Measurements from ENCODE around the gene RBKS.
"Not testable (repeated sequence)": the region's sequence is repeated elsewhere in the genome, so short reads cannot be mapped to it uniquely, and the experiment has no call there.

RBKS gene

DNA sequence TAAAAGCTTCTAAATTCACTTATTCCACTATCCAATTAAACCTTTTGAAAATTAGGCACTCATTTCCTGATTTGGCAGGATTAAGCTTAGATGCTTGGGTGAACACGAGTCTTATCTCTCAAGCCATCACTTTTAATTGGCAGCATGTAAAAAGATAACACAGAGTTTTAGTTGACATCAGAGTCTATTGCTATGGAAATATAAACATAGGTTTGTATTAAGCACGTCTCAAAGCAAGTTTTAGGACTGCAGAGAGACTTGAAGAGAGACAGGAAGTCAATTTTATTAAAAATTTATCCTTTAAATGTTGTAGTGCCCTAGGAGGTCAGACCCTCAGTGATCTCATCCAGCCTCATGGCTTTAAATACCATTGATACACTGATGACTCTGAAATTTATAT, 5.6 kb downstream of the RBKS start:
- H3K18ac ChIP-seq (ENCODE audit: low read length) = no peak overlapping the region
- H4K12ac ChIP-seq (ENCODE audit: low read depth, low read length) = no peak overlapping the region
- no peak overlapping the region for H4K8ac ChIP-seq (ENCODE audit: low read depth, low read length)
- no peak overlapping the region for H2BK12ac ChIP-seq (ENCODE audit: low read length)
- H3K4me3 ChIP-seq (ENCODE audit: low read depth, low read length) = no peak overlapping the region
- no peak overlapping the region for H3K23ac ChIP-seq (ENCODE audit: low read length)
- H2BK5ac ChIP-seq (ENCODE audit: low read depth, low read length, poor library complexity) = no peak overlapping the region
- no peaks in the 10 kb centered on the region for H3K79me2 ChIP-seq (ENCODE audit: control insufficient read depth, insufficient read depth, low read length, poor library complexity)
- H3K27ac ChIP-seq (ENCODE audit: low read depth, low read length) = no peak overlapping the region
- H2AFZ ChIP-seq (ENCODE audit: insufficient read depth, low read length, poor library complexity) = no peak overlapping the region
- H4K91ac ChIP-seq (ENCODE audit: low read depth, low read length) = no peak overlapping the region
- H3K27me3 ChIP-seq (ENCODE audit: insufficient read depth, low read length) = no peaks in the 10 kb centered on the region
- no peaks in the 10 kb centered on the region for H3K4me1 ChIP-seq (ENCODE audit: control insufficient read depth in 1 of 2, insufficient read depth in 2 of 2, low read length in 2 of 2)
- no peak for DNase-seq
- no peak overlapping the region for H3K4ac ChIP-seq (ENCODE audit: low read depth, low read length)
- no CpG with 5 or more reads among the region's 2 CpGs for WGBS (ENCODE audit: extremely low coverage, insufficient coverage, insufficient read length)
- no peak overlapping the region for H3K14ac ChIP-seq (ENCODE audit: low read length)
- no peaks in the 10 kb centered on the region for H3K36me3 ChIP-seq (ENCODE audit: control insufficient read depth in 1 of 2, insufficient read depth in 2 of 2, low read length in 2 of 2)
- H3K79me1 ChIP-seq (ENCODE audit: low read length) = no peaks in the 10 kb centered on the region
- H3K9ac ChIP-seq (ENCODE audit: low read length) = no peak overlapping the region
- H3K4me2 ChIP-seq (ENCODE audit: low read length) = no peak overlapping the region
- no peaks in the 10 kb centered on the region for H3K9me3 ChIP-seq (ENCODE audit: insufficient read depth, low read depth, low read length)
- H2BK120ac ChIP-seq (ENCODE audit: insufficient read depth, low read length, poor library complexity) = no peak overlapping the region
- H2AK5ac ChIP-seq (ENCODE audit: low read length) = no peak overlapping the region

DNA sequence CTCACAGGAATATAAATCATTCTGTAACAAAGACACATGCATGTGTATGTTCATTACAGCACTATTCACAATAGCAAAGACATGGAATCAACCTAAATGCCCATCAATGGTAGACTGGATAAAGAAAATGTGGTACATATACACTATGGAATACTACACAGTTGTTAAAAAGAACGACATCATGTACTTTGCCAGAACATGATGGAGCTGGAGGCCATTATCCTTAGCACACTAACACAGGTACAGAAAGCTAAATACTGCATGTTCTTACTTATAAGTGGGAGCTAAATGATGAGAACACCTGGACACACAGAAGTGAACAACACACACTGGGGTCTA, 7.6 kb downstream of the RBKS start:
- H3K79me2 ChIP-seq (ENCODE audit: control insufficient read depth, insufficient read depth, low read length, poor library complexity); H4K8ac ChIP-seq (ENCODE audit: low read depth, low read length); H3K27ac ChIP-seq (ENCODE audit: low read depth, low read length); H3K4me3 ChIP-seq (ENCODE audit: low read depth, low read length); H2BK12ac ChIP-seq (ENCODE audit: low read length); H4K12ac ChIP-seq (ENCODE audit: low read depth, low read length); H2AFZ ChIP-seq (ENCODE audit: insufficient read depth, low read length, poor library complexity); H3K9me3 ChIP-seq (ENCODE audit: insufficient read depth, low read depth, low read length); H3K4me2 ChIP-seq (ENCODE audit: low read length); H2AK5ac ChIP-seq (ENCODE audit: low read length); H4K91ac ChIP-seq (ENCODE audit: low read depth, low read length); H3K4ac ChIP-seq (ENCODE audit: low read depth, low read length); DNase-seq; H3K36me3 ChIP-seq (ENCODE audit: control insufficient read depth in 1 of 2, insufficient read depth in 2 of 2, low read length in 2 of 2); H3K27me3 ChIP-seq (ENCODE audit: insufficient read depth, low read length); H2BK120ac ChIP-seq (ENCODE audit: insufficient read depth, low read length, poor library complexity); H3K18ac ChIP-seq (ENCODE audit: low read length); H3K4me1 ChIP-seq (ENCODE audit: control insufficient read depth in 1 of 2, insufficient read depth in 2 of 2, low read length in 2 of 2); H3K23ac ChIP-seq (ENCODE audit: low read length); H3K79me1 ChIP-seq (ENCODE audit: low read length); H2BK5ac ChIP-seq (ENCODE audit: low read depth, low read length, poor library complexity); H3K14ac ChIP-seq (ENCODE audit: low read length): not testable (repeated sequence)
- WGBS (ENCODE audit: extremely low coverage, insufficient coverage, insufficient read length) = no CpG with 5 or more reads among the region's 1 CpG
- peak overlapping the region; percentile 33 for H3K9ac ChIP-seq (ENCODE audit: low read length)

DNA sequence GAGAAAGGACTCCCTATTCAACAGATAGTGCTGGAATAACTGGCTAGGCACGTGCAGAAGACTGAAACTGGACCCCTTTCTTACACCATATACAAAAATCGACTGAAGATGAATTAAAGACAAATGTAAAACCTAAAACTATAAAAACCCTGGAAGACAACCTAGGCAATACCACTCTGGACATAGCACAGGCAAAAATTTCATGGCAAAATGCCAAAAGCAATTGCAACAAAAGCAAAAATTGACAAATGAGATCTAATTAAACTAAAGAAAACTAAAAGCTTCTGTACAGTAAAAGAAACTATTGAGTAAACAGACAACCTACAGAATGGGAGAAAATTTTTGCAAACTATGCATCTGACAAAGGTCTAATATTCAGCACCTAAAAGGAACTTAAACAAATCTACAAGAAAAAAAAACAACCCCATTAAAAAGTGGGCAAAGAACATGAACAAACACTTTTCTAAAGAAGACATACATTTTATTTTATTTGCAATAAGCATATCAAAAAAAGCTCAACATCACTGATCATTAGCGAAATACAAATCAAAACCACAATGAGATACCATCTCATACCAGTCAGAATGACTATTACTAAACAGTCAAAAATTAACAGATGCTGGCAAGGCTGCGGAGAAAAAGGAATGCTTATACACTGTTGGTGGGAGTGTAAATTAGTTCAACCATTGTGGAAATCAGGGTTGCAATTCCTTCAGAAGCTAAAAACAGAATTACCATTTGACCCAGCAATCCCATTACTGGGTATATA, 8.2 kb downstream of the RBKS start:
- H2BK120ac ChIP-seq (ENCODE audit: insufficient read depth, low read length, poor library complexity); H2AFZ ChIP-seq (ENCODE audit: insufficient read depth, low read length, poor library complexity); H2AK5ac ChIP-seq (ENCODE audit: low read length); H3K4me2 ChIP-seq (ENCODE audit: low read length); H4K8ac ChIP-seq (ENCODE audit: low read depth, low read length); H3K18ac ChIP-seq (ENCODE audit: low read length); H3K4ac ChIP-seq (ENCODE audit: low read depth, low read length); H3K9me3 ChIP-seq (ENCODE audit: insufficient read depth, low read depth, low read length); H2BK5ac ChIP-seq (ENCODE audit: low read depth, low read length, poor library complexity); H4K12ac ChIP-seq (ENCODE audit: low read depth, low read length); H3K79me2 ChIP-seq (ENCODE audit: control insufficient read depth, insufficient read depth, low read length, poor library complexity); H3K23ac ChIP-seq (ENCODE audit: low read length); H2BK12ac ChIP-seq (ENCODE audit: low read length); H4K91ac ChIP-seq (ENCODE audit: low read depth, low read length); H3K27me3 ChIP-seq (ENCODE audit: insufficient read depth, low read length); H3K14ac ChIP-seq (ENCODE audit: low read length); H3K36me3 ChIP-seq (ENCODE audit: control insufficient read depth in 1 of 2, insufficient read depth in 2 of 2, low read length in 2 of 2); H3K4me3 ChIP-seq (ENCODE audit: low read depth, low read length); H3K79me1 ChIP-seq (ENCODE audit: low read length); H3K4me1 ChIP-seq (ENCODE audit: control insufficient read depth in 1 of 2, insufficient read depth in 2 of 2, low read length in 2 of 2); H3K27ac ChIP-seq (ENCODE audit: low read depth, low read length); H3K9ac ChIP-seq (ENCODE audit: low read length): not testable (repeated sequence)
- WGBS (ENCODE audit: extremely low coverage, insufficient coverage, insufficient read length) = no CpG with 5 or more reads among the region's 4 CpGs
- DNase-seq = peak; percentile 11 to 60

DNA sequence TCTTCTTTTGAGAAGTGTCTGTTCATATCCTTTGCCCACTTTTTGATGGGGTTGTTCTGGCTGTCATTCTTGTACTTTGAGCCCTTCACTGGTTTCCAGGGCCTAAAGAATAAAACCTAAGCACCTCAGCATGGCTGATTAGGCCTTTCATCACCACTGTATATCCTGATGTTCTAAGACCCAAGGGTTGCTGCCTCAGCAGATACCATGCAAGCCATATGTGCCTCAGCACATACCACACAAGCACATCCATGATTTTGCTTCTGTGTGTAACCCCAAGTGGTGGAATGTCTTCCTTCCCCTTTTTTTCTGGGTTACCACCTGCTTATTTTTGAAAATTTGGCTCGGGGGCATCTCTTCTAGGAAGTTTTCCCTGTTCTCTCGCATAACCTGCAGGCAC, 11.4 kb downstream of the RBKS start:
- no peak overlapping the region for H3K4me3 ChIP-seq (ENCODE audit: low read depth, low read length)
- H3K36me3 ChIP-seq (ENCODE audit: control insufficient read depth in 1 of 2, insufficient read depth in 2 of 2, low read length in 2 of 2) = no peaks in the 10 kb centered on the region
- no CpG with 5 or more reads among the region's 2 CpGs for WGBS (ENCODE audit: extremely low coverage, insufficient coverage, insufficient read length)
- H3K4ac ChIP-seq (ENCODE audit: low read depth, low read length) = no peak overlapping the region
- no peaks in the 10 kb centered on the region for H3K4me1 ChIP-seq (ENCODE audit: control insufficient read depth in 1 of 2, insufficient read depth in 2 of 2, low read length in 2 of 2)
- H4K91ac ChIP-seq (ENCODE audit: low read depth, low read length) = no peak overlapping the region
- H4K12ac ChIP-seq (ENCODE audit: low read depth, low read length) = no peak overlapping the region
- H3K14ac ChIP-seq (ENCODE audit: low read length) = no peak overlapping the region
- H4K8ac ChIP-seq (ENCODE audit: low read depth, low read length) = no peak overlapping the region
- no peaks in the 10 kb centered on the region for H3K79me2 ChIP-seq (ENCODE audit: control insufficient read depth, insufficient read depth, low read length, poor library complexity)
- H3K23ac ChIP-seq (ENCODE audit: low read length) = no peak overlapping the region
- H2BK5ac ChIP-seq (ENCODE audit: low read depth, low read length, poor library complexity) = no peak overlapping the region
- no peak overlapping the region for H3K18ac ChIP-seq (ENCODE audit: low read length)
- no peak overlapping the region for H3K27ac ChIP-seq (ENCODE audit: low read depth, low read length)
- H2AFZ ChIP-seq (ENCODE audit: insufficient read depth, low read length, poor library complexity) = no peak overlapping the region
- H3K79me1 ChIP-seq (ENCODE audit: low read length) = no peaks in the 10 kb centered on the region
- H2BK12ac ChIP-seq (ENCODE audit: low read length) = no peak overlapping the region
- no peak overlapping the region for H3K9ac ChIP-seq (ENCODE audit: low read length)
- H3K27me3 ChIP-seq (ENCODE audit: insufficient read depth, low read length) = no peaks in the 10 kb centered on the region
- H2AK5ac ChIP-seq (ENCODE audit: low read length) = no peak overlapping the region
- H2BK120ac ChIP-seq (ENCODE audit: insufficient read depth, low read length, poor library complexity) = no peak overlapping the region
- no peak for DNase-seq
- H3K4me2 ChIP-seq (ENCODE audit: low read length) = no peak overlapping the region
- no peaks in the 10 kb centered on the region for H3K9me3 ChIP-seq (ENCODE audit: insufficient read depth, low read depth, low read length)

All from trophoblast cell (in vitro differentiated cells and primary cell).